Breast epithelium (tissue), 4 donors: ENCODE measurements around the gene ENHO. TPM values are rescaled to one million over a fixed set of nuclear protein-coding genes. Genes with fewer than 3 reads are reported as not detected.

ENCODE experiments used
- DNase-seq, 2 donors: peaks; one replicate each; pipeline ENCODE4 v3.0.0-alpha.2; 2019; ENCODE audit warnings: low spot score in 2 of 2
- H3K27ac ChIP-seq, 2 donors: fragments of 200-600 bp; sonication (generic) in 1 of 2; one replicate each; pipeline ENCODE4 v1.5.1; 2016 to 2019; ENCODE audit warnings: mild to moderate bottlenecking in 1 of 2
- H3K27me3 ChIP-seq, 2 donors: fragments of 200-600 bp; sonication (generic) in 1 of 2; one replicate each; pipeline versions ENCODE4 v1.5.1 to v1.6.0; 2017 to 2019; ENCODE audit warnings: control low read depth in 1 of 2, mild to moderate bottlenecking in 1 of 2
- H3K36me3 ChIP-seq: fragments of 200-600 bp; one replicate; pipeline ENCODE4 v1.5.1; 2019
- H3K4me1 ChIP-seq, 2 donors: fragments of 200-600 bp; sonication (generic); one replicate each; pipeline ENCODE4 v1.5.1; 2016 to 2019; ENCODE audit warnings: control low read depth in 1 of 2
- H3K4me3 ChIP-seq, 3 donors: fragments of 200-600 bp; sonication (generic); 1 replicate in 2 of 3; 2 replicates in 1 of 3; pipeline ENCODE4 v1.5.1; 2016 to 2019; ENCODE audit warnings: mild to moderate bottlenecking in 3 of 3, moderate library complexity in 2 of 3
- H3K9me3 ChIP-seq, 2 donors: fragments of 200-600 bp; sonication (generic) in 1 of 2; one replicate each; pipeline ENCODE4 v1.5.1; 2016 to 2019; ENCODE audit warnings: control low read depth in 1 of 2
- CTCF ChIP-seq, 3 donors: fragments of 450-650 bp; IDR thresholded peaks; one replicate each; pipeline ENCODE4 v1.5.1; 2016 to 2017; ENCODE audit warnings: antibody characterized with exemption in 3 of 3, mild to moderate bottlenecking in 3 of 3, moderate library complexity in 3 of 3
- POLR2A ChIP-seq: fragments of 450-650 bp; IDR thresholded peaks from one replicate; pipeline ENCODE4 v1.6.1; 2016; ENCODE audit warnings: antibody characterized with exemption, mild to moderate bottlenecking, moderate library complexity
- POLR2AphosphoS5 ChIP-seq, 3 donors: sonication (generic); formaldehyde crosslinking; IDR thresholded peaks; one replicate each; pipeline ENCODE4 v1.6.1; 2017; ENCODE audit warnings: antibody characterized with exemption in 3 of 3
- intact Hi-C: fragments of 100-400 bp; cut with DNase I; formaldehyde crosslinking; loops from one replicate; pipeline ENCODE4 v1.15.1; 2023; ENCODE audit warnings: low total_unique reads
- total RNA-seq, 3 donors: library from RNA; depleted of rRNA; stranded (reverse); fragments of >200 nt; gene quantifications; one replicate each; pipeline ENCODE4 v1.1.0, GENCODE V29; 2016

Gene ENHO
- total RNA-seq, 3 donors from 2014 or later: 0.33 to 5.4 (median 1.8) TPM

DNA sequence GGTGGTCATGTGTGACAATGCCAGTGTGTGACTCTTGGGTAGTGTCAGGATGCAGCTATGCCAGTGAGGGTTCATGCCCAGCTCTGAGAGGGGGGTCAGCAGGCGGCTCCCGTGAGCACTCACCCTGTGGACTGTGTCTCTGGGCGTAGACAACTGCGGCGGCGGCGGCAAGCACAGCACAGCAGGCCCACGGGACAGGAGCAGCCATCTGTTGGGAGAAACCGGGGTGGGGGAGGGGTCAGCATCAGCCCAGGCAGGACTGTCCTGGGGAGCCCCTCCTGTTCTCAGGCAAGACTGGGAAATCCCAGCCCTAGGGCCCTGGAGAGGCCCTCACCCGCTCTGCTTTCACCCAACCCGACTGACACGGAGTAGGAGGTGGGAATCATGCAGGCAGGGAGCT is 46.0 kb upstream of the ENHO start:
- intact Hi-C loops: no loop called here
- H3K4me1 ChIP-seq: no peaks in the 10 kb centered on the region
- H3K9me3 ChIP-seq: no peaks in the 10 kb centered on the region
- no peak overlapping the region for H3K27ac ChIP-seq
- no peaks in the 10 kb centered on the region for H3K27me3 ChIP-seq
- TF ChIP-seq POLR2A (no peak), CTCF (IDR thresholded peaks at IDR 0.05) (no peak), POLR2AphosphoS5 (IDR thresholded peaks at IDR 0.05) (no peak)
- no peaks in the 10 kb centered on the region for H3K36me3 ChIP-seq
- no peak overlapping the region for H3K4me3 ChIP-seq
- no peak for DNase-seq

DNA sequence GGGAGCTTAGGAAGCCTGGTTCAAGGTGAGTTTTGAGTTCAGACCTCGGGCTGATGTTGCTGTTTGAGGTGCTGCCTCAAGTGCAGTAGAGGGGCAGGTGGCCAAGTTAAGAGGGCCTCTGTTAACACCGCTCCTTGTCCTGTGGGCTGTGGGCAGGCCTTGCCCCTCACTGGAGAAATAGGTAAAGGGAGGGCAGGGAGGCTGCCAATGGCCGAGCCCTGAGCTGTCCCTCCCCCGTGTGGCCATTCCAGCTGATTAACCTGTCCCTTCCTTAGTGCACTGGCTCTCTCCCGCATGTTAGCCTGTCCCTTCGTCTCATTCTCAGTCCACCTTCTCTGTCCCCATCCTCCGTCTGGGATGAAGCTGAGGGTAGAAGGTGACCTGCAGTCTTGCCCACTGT is 45.3 kb upstream of the ENHO start:
- no peak for DNase-seq
- Histone ChIP-seq H3K27ac (no peak overlapping the region), H3K27me3 (no peaks in the 10 kb centered on the region), H3K4me1 (no peaks in the 10 kb centered on the region), H3K4me3 (no peak overlapping the region), H3K9me3 (no peaks in the 10 kb centered on the region), H3K36me3 (no peaks in the 10 kb centered on the region)
- TF ChIP-seq POLR2AphosphoS5 (IDR thresholded peaks at IDR 0.05) (no peak), POLR2A (no peak), CTCF (IDR thresholded peaks at IDR 0.05) (no peak)
- intact Hi-C loops: no loop called here

GRCh38 chr9:34566972-34567371 is 44.2 kb upstream of the ENHO start:
- DNase-seq: no peak
- Histone ChIP-seq H3K27ac (no peak overlapping the region), H3K27me3 (no peaks in the 10 kb centered on the region), H3K36me3 (no peaks in the 10 kb centered on the region), H3K9me3 (no peaks in the 10 kb centered on the region), H3K4me1 (no peaks in the 10 kb centered on the region), H3K4me3 (no peak overlapping the region)
- TF ChIP-seq POLR2AphosphoS5 (IDR thresholded peaks at IDR 0.05) (no peak), CTCF (IDR thresholded peaks at IDR 0.05) (no peak), POLR2A (no peak)
- intact Hi-C loops: no loop called here

- TF ChIP-seq CTCF (IDR thresholded peaks at IDR 0.05): no peak
- no peak for TF ChIP-seq POLR2AphosphoS5 (IDR thresholded peaks at IDR 0.05)
- TF ChIP-seq POLR2A: no peak
- Histone ChIP-seq H3K27me3 (no peaks in the 10 kb centered on the region), H3K36me3 (no peaks in the 10 kb centered on the region), H3K4me3 (no peak overlapping the region), H3K27ac (no peak overlapping the region), H3K4me1 (no peaks in the 10 kb centered on the region), H3K9me3 (no peaks in the 10 kb centered on the region)
- intact Hi-C loops: no loop called here
- no peak for DNase-seq
These were observed 43.5 kb upstream of the ENHO start for GRCh38 chr9:34566322-34566721.

DNA sequence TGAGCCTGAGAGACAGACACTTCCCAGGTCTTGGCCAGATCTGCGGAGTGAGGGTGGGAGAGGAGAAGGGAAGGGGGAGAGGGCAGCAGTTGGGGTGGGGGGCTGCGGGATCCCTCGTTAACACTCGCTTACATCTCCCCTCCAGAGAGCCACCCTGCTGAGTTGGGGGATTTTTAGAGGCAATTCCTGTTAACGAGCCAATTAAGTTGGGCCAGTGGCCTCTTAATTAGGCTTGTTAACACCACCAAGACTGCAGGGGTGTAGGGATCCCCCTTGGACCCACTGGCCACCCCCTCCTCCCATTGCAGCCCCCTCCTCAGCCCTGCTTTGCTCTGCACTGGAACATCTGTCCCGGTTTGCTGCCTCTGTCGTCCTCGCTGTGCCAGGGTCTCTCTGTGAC is 43.1 kb upstream of the ENHO start:
- no peak for TF ChIP-seq POLR2AphosphoS5 (IDR thresholded peaks at IDR 0.05)
- no peak for TF ChIP-seq CTCF (IDR thresholded peaks at IDR 0.05)
- no peak for TF ChIP-seq POLR2A
- Histone ChIP-seq H3K9me3 (no peaks in the 10 kb centered on the region), H3K4me1 (peaks cover 0 to under 1% of the 10 kb centered on the region in 2 donors), H3K27ac (no peak overlapping the region), H3K4me3 (no peak overlapping the region), H3K27me3 (no peaks in the 10 kb centered on the region), H3K36me3 (no peaks in the 10 kb centered on the region)
- intact Hi-C loops: no loop called here
- no peak for DNase-seq
